ENCODE data around the gene ETS2.
A peak's percentile ranks its signal among the peaks of the same experiment; 100 is the strongest.
"Not testable (repeated sequence)": the region's sequence is repeated elsewhere in the genome, so short reads cannot be mapped to it uniquely, and the experiment has no call there.

The ETS2 gene

GRCh38 chr21:38818325-38818723 is 12.6 kb downstream of the ETS2 start:
- no peak for DNase-seq

DNA sequence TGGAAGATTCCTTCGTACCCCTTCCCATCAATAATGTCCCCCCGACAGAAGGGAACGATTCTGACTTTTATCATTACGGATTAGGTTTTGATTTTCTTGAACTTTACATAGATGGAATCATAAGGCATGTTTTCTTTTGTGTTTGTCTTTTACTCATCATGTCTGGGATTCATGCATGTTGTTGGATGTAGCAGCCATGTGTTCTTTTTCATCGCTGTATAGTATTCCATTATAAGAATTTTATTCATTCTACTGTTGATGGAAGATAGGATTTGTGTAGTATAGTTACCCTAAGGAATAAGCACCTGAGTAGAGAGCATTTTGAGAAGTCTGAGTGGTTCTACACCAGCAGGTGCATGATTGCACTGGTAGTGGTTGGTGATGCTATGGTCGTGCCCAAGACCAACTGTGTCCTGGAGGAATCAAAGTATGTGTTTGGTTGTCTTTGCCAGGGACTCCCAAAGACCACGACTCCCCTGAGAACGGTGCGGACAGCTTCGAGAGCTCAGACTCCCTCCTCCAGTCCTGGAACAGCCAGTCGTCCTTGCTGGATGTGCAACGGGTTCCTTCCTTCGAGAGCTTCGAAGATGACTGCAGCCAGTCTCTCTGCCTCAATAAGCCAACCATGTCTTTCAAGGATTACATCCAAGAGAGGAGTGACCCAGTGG is 13.5 kb downstream of the ETS2 start:
- DNase-seq: no peak

DNA sequence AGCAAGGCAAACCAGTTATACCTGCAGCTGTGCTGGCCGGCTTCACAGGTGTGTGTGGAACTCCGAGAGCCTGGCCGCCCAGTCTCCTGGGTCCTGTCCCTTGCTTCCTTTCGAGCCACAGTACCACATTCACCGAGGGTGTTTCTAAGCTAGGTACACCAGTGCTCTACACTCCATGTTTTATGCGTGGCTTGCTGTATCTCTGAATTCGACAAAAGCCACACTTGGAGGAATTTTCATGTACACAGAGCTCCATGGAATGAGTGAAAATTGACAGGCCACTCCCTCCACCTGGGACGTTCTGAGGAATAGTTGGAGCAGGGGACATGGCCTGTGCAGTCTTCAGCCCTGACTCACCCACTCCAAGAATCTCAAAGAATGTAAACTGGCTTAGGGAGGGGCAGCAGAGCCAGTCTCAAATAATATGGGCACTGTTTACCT is 14.0 kb downstream of the ETS2 start:
- peak; percentile 77 for DNase-seq

GRCh38 chr21:38820471-38821239 is 14.9 kb downstream of the ETS2 start:
- no peak for DNase-seq

DNA sequence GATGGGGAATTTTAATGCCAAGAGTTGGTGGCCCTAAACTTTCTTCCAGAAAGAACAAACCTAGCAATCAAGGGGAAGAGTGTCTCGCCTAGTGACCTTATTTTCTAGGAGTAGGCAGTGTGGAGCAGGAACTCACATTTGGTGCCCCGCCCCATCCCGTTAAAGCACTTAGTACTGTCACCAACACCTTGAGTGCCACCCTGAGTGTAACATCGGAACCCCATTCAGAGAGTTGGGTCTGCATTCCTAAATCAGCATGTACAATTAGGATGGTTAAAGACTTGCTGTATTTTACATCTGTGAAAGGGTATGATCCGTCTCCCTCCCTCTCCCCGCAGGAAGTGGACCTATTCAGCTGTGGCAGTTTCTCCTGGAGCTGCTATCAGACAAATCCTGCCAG is 15.5 kb downstream of the ETS2 start:
- no peak for DNase-seq

DNA sequence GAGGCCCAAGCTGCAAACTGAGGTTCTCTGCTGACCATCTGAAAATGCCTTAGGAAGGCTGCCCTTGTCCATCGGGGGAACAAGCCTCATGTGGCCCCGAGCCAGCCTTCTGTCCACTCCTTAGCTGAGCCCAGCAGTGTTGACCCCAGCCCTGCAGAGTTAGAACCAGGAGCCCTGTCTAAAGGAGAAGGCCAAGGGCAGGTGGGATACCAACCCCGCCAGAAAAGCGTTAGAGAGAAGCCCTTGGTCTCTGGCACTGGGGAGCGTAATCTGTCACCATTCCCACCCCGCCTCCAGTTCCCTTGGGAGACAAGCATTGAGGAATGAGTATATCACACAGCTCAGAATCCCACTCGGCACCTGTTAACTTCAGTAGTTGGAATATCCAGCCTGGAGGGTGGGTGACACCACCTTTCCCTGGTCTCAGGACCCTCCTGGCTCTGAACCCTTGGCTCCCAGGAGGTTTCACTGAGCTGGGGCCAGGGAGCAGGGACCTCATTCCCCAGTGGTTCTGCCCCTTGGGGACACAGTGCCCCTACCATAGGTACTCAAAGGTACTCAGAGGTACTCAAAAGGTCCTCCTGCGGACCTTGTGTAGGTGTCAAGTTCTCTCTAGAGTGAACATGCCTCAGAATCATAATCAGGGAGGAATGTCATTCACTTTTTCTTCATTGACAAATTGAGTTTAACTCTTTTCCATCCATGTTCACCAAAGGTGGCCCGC is 16.4 kb downstream of the ETS2 start:
- DNase-seq: no peak

- DNase-seq: no peak
These were observed 17.1 kb downstream of the ETS2 start for GRCh38 chr21:38822778-38823238.

- no peak for DNase-seq
These were observed 18.0 kb downstream of the ETS2 start for GRCh38 chr21:38823737-38824123.

- DNase-seq: peak; percentile 68
These were observed 18.5 kb downstream of the ETS2 start for GRCh38 chr21:38824124-38824822.

- DNase-seq: no peak
These were observed 19.5 kb downstream of the ETS2 start for GRCh38 chr21:38825269-38825668.

GRCh38 chr21:38825921-38826320 is 20.2 kb downstream of the ETS2 start:
- DNase-seq: no peak

DNA sequence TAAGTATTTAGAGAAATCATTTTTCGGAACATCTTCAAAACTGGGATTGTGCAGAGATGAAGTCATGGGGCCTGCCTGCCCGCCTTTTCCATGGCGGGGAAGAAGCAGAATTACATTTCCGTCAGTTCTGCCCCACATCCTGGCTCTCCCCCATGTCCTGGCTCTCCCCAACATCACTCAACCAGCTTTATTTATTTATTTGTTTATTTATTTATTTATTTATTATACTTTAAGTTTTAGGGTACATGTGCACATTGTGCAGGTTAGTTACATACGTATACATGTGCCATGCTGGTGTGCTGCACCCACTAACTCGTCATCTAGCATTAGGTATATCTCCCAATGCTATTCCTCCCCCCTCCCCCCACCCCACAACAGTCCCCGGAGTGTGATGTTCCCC is 22.4 kb downstream of the ETS2 start:
- DNase-seq: not testable (repeated sequence)

DNA sequence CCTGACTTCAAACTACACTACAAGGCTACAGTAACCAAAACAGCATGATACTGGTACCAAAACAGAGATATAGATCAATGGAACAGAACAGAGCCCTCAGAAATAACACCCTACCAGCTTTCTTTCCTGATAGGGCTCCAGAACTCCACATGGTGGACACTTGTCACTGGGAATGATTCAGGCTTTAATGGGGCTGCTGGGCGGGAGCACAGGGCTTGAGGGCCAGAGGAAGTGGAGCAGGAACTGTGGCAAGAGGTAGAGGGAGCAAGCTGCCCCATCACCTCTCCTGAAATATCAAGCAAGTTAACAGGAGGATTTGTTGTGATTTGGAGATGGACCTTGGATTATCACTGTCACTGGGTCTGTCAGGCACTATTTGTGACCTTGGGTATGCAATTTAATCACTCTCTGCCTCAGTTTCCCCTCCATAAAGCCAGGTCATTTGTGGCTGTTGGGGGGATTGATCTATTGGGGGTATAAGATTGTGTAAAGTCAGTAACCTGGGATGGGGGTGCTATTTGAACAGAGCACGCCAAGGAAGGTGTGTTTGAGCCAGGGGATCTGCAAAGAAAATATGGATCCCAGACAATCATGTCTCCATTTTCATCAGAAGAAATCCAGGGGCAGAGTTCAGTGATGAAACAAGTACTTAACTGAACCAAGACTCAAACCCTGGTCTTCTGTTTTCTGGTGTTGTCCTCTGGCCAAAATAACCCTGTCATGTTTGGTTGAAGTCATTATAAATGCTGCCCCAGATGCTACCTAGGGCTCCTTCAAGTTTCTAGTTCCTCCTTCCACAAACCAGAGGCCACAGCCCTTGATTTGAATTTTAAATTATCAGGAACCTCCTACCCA is 25.2 kb downstream of the ETS2 start:
- DNase-seq: no peak

GRCh38 chr21:38831526-38832467 is 26.1 kb downstream of the ETS2 start:
- peak; percentile 94 for DNase-seq

DNA sequence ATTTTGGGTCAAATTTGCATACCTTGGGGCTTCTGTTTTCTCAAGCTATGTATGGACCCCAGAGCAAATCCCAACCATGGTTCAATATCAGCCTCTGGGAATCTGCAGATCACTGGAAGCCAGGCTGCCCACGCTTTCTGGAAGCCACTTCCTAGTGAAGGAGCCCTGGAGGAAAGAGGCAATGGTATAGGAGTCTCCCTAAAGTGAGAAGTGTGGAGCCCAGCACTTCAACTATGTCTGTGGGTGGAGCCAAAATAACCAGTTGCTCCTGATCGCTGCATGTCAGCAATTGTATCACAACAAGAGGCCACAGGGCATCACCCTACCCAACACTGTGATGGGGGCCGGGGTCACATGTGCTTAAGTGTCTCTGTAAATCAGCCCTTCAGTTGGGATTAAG is 26.9 kb downstream of the ETS2 start:
- no peak for DNase-seq

- no peak for DNase-seq
These were observed 27.4 kb downstream of the ETS2 start for GRCh38 chr21:38833117-38833516.

DNA sequence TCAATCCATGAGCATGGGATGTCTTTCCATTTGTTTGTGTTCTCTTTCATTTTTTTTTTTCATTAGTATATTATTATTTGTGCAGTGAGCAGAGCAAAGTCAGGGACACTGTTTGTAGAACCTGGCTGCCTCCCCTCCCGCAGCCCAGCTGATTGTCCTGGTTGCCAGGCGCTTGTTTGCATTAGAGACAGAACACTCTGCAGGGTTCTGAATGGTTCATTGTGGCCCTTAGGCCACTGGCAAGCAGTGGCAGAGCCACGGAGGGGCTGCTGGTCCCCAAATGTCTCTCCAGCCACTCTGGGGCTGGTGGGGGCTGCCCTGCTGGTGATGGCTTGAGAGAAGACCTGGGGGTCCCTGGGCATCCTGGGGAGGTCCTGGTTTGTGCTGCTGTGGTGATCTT is 29.0 kb downstream of the ETS2 start:
- no peak for DNase-seq

- no peak for DNase-seq
These were observed 32.2 kb downstream of the ETS2 start for GRCh38 chr21:38837806-38838461.

GRCh38 chr21:38838598-38839327 is 33.0 kb downstream of the ETS2 start:
- no peak for DNase-seq
